ENCODE results near the gene CELF4.

GRCh38 chr18:37586656-37587225 lies 21.1 kb upstream of the CELF4 start:
- TF ChIP-seq POLR2AphosphoS5 (IDR thresholded peaks at IDR 0.05): no peak
- TF ChIP-seq, protein P1, sequence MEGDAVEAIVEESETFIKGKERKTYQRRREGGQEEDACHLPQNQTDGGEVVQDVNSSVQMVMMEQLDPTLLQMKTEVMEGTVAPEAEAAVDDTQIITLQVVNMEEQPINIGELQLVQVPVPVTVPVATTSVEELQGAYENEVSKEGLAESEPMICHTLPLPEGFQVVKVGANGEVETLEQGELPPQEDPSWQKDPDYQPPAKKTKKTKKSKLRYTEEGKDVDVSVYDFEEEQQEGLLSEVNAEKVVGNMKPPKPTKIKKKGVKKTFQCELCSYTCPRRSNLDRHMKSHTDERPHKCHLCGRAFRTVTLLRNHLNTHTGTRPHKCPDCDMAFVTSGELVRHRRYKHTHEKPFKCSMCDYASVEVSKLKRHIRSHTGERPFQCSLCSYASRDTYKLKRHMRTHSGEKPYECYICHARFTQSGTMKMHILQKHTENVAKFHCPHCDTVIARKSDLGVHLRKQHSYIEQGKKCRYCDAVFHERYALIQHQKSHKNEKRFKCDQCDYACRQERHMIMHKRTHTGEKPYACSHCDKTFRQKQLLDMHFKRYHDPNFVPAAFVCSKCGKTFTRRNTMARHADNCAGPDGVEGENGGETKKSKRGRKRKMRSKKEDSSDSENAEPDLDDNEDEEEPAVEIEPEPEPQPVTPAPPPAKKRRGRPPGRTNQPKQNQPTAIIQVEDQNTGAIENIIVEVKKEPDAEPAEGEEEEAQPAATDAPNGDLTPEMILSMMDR (IDR thresholded peaks at IDR 0.05): no peak
- no peak for TF ChIP-seq POLR2A (IDR thresholded peaks at IDR 0.05)
